Astrocyte (in vitro differentiated cells and primary cell): ENCODE results near the gene CGB3. TPM values are rescaled to one million over a fixed set of nuclear protein-coding genes. Genes with fewer than 3 reads are reported as not detected.

Experiments
- DNase-seq: peaks from one replicate; pipeline ENCODE4 v3.0.0-alpha.2; 2010; ENCODE audit warnings: low read depth
- FAIRE-seq: peaks from 2 replicates; lab custom pipeline; 2011; peaks lifted over from hg19 to GRCh38; lab: Jason Lieb, UNC
- H2AFZ ChIP-seq: 2 replicates; pipeline ENCODE4 v1.6.0; 2012; ENCODE audit warnings: low read depth, low read length, inconsistent platforms
- H3K27ac ChIP-seq: 2 replicates; pipeline ENCODE4 v1.5.1; 2011; ENCODE audit warnings: low read depth, low read length, inconsistent platforms
- H3K27me3 ChIP-seq: 2 replicates; pipeline ENCODE4 v1.6.0; 2011; ENCODE audit warnings: low read length, inconsistent platforms; ENCODE audit not compliant: insufficient read depth
- H3K36me3 ChIP-seq: 2 replicates; pipeline ENCODE4 v1.5.1; 2011; ENCODE audit warnings: low read length, inconsistent platforms; ENCODE audit not compliant: insufficient read depth
- H3K4me1 ChIP-seq: 2 replicates; pipeline ENCODE4 v1.5.1; 2011; ENCODE audit warnings: low read length, inconsistent platforms; ENCODE audit not compliant: insufficient read depth
- H3K4me2 ChIP-seq: 2 replicates; pipeline ENCODE4 v1.6.0; 2012; ENCODE audit warnings: low read length, inconsistent platforms
- H3K4me3 ChIP-seq: 2 replicates; pipeline ENCODE4 v1.5.1; 2011; ENCODE audit warnings: low read depth, mild to moderate bottlenecking, low read length, inconsistent platforms; ENCODE audit not compliant: insufficient read depth
- H3K79me2 ChIP-seq: 2 replicates; pipeline ENCODE4 v1.6.0; 2012; ENCODE audit warnings: mild to moderate bottlenecking, low read length, inconsistent platforms; ENCODE audit not compliant: insufficient read depth
- H3K9ac ChIP-seq: 2 replicates; pipeline ENCODE4 v1.6.0; 2012; ENCODE audit warnings: mild to moderate bottlenecking, low read length, inconsistent platforms
- H3K9me3 ChIP-seq: 2 replicates; pipeline ENCODE4 v1.5.1; 2012; ENCODE audit warnings: low read depth, mild to moderate bottlenecking, low read length, inconsistent platforms; ENCODE audit not compliant: insufficient read depth
- H4K20me1 ChIP-seq: 2 replicates; pipeline ENCODE4 v1.6.0; 2012; ENCODE audit warnings: low read length, inconsistent platforms; ENCODE audit not compliant: insufficient read depth
- H3K27ac Mint-ChIP-seq: one replicate; pipeline ENCODE4 v1.8.0; 2021; ENCODE audit warnings: mild to moderate bottlenecking, mixed read lengths; ENCODE audit not compliant: unreplicated experiment
- H3K27me3 Mint-ChIP-seq: one replicate; pipeline ENCODE4 v1.8.0; 2021; ENCODE audit warnings: low read depth, mixed read lengths; ENCODE audit not compliant: unreplicated experiment
- H3K36me3 Mint-ChIP-seq: one replicate; pipeline ENCODE4 v1.8.0; 2021; ENCODE audit warnings: low read depth, mixed read lengths; ENCODE audit not compliant: unreplicated experiment
- H3K4me1 Mint-ChIP-seq: one replicate; pipeline ENCODE4 v1.8.0; 2021; ENCODE audit warnings: low read depth, mixed read lengths; ENCODE audit not compliant: unreplicated experiment
- H3K4me3 Mint-ChIP-seq: one replicate; pipeline ENCODE4 v1.8.0; 2021; ENCODE audit warnings: mild to moderate bottlenecking, moderate library complexity, mixed read lengths; ENCODE audit not compliant: unreplicated experiment
- H3K9me3 Mint-ChIP-seq: one replicate; pipeline ENCODE4 v1.8.0; 2021; ENCODE audit warnings: mild to moderate bottlenecking, mixed read lengths; ENCODE audit not compliant: unreplicated experiment
- CTCF ChIP-seq: IDR thresholded peaks from 2 replicates; pipeline ENCODE4 v1.5.1; 2011; ENCODE audit warnings: low read depth, mild to moderate bottlenecking, inconsistent platforms, low read length, moderate library complexity; ENCODE audit not compliant: insufficient read depth
- EZH2 ChIP-seq: IDR thresholded peaks from 2 replicates; pipeline ENCODE4 v1.6.1; 2012; ENCODE audit warnings: mild to moderate bottlenecking, low read length, inconsistent platforms; ENCODE audit not compliant: insufficient read depth
- total RNA-seq: library from RNA; stranded (reverse); gene quantifications from 2 replicates; pipeline ENCODE4 v1.2.1, GENCODE V29; 2021

Gene CGB3
- total RNA-seq, 1 donor from 2014 or later: 3.6 TPM

- H3K27me3 Mint-ChIP-seq: no peaks in the 10 kb centered on the region
- Histone ChIP-seq H3K9me3 (no peaks in the 10 kb centered on the region), H3K79me2 (peaks cover 62% of the 10 kb centered on the region), H3K4me2 (peak overlapping the region; percentile 93), H3K27me3 (no peaks in the 10 kb centered on the region), H3K4me1 (peaks cover 23% of the 10 kb centered on the region), H3K9ac (peak overlapping the region; percentile 92), H3K27ac (peak overlapping the region; percentile 72), H2AFZ (peak overlapping the region; percentile 63), H3K4me3 (peak overlapping the region; percentile 80), H3K36me3 (peaks cover 3% of the 10 kb centered on the region), H4K20me1 (peaks cover 35% of the 10 kb centered on the region)
- H3K4me3 Mint-ChIP-seq: peak overlapping the region; percentile 99
- FAIRE-seq (no peak), DNase-seq (peak; percentile 67)
- peaks cover 2% of the 10 kb centered on the region for H3K9me3 Mint-ChIP-seq
- H3K27ac Mint-ChIP-seq: peak overlapping the region; percentile 97
- peaks cover 7% of the 10 kb centered on the region for H3K36me3 Mint-ChIP-seq
- TF ChIP-seq CTCF: no peak
- no peak for TF ChIP-seq EZH2
- peaks cover 24% of the 10 kb centered on the region for H3K4me1 Mint-ChIP-seq
These were observed 32.1 kb downstream of the CGB3 start for GRCh38 chr19:48991873-48992580.

- Histone ChIP-seq H4K20me1 (peaks cover 31% of the 10 kb centered on the region), H3K4me1 (peaks cover 23% of the 10 kb centered on the region), H3K36me3 (peaks cover 3% of the 10 kb centered on the region), H3K27me3 (no peaks in the 10 kb centered on the region), H3K4me2 (peak overlapping the region; percentile 93), H3K79me2 (peaks cover 55% of the 10 kb centered on the region), H3K4me3 (no peak overlapping the region), H3K9ac (peak overlapping the region; percentile 92), H3K9me3 (no peaks in the 10 kb centered on the region), H3K27ac (no peak overlapping the region), H2AFZ (no peak overlapping the region)
- Mint-ChIP-seq H3K27ac (no peak overlapping the region), H3K4me1 (peaks cover 24% of the 10 kb centered on the region), H3K4me3 (peak overlapping the region; percentile 99), H3K27me3 (no peaks in the 10 kb centered on the region), H3K36me3 (peaks cover 9% of the 10 kb centered on the region), H3K9me3 (peaks cover 2% of the 10 kb centered on the region)
- no peak for DNase-seq
- FAIRE-seq: no peak
- TF ChIP-seq CTCF: no peak
- TF ChIP-seq EZH2: no peak
These were observed 33.0 kb downstream of the CGB3 start for GRCh38 chr19:48991011-48991609.

DNA sequence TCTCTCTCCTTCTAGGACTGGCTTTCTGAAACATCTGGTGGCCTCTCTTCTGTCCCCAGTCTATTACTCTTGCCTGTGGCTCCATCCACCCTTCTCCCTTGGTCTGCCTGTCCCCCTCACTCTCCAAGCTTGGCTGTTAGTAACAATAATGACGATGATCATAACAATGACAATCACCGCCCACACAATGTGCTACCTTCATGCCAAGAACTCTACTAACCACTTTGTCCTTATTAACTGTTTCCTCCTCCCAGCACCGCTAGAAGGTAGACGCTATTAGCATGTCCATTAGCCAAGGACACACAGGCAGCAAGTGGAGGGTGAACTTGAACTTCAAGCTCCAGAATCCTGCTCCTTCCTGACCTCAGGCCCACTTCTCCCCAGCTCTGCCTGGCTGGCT is 33.7 kb downstream of the CGB3 start:
- Mint-ChIP-seq H3K27me3 (no peaks in the 10 kb centered on the region), H3K36me3 (peaks cover 9% of the 10 kb centered on the region), H3K4me3 (peak overlapping the region; percentile 79), H3K9me3 (peaks cover 2% of the 10 kb centered on the region), H3K4me1 (peaks cover 24% of the 10 kb centered on the region), H3K27ac (no peak overlapping the region)
- TF ChIP-seq CTCF (no peak), EZH2 (no peak)
- Histone ChIP-seq H3K9ac (no peak overlapping the region), H3K27ac (no peak overlapping the region), H3K4me3 (no peak overlapping the region), H4K20me1 (peaks cover 31% of the 10 kb centered on the region), H3K4me1 (peaks cover 23% of the 10 kb centered on the region), H3K79me2 (peaks cover 49% of the 10 kb centered on the region), H3K9me3 (no peaks in the 10 kb centered on the region), H2AFZ (no peak overlapping the region), H3K36me3 (peaks cover 5% of the 10 kb centered on the region), H3K4me2 (peak overlapping the region; percentile 28), H3K27me3 (no peaks in the 10 kb centered on the region)
- DNase-seq (no peak), FAIRE-seq (no peak)
